GM12892 (cell line): Measurements from ENCODE around the gene ADAM11.

Source experiments
- POLR2A ChIP-seq: IDR thresholded peaks from 2 replicates; pipeline ENCODE4 v1.6.1; 2011; ENCODE audit warnings: low read depth, low read length, control low read depth
- TAF1 ChIP-seq: IDR thresholded peaks from 2 replicates; pipeline ENCODE4 v1.6.1; 2011; ENCODE audit warnings: low read depth, mild to moderate bottlenecking, control low read depth, low read length, borderline replicate concordance

- no peak for TF ChIP-seq TAF1
- no peak for TF ChIP-seq POLR2A
These were observed 45.7 kb downstream of the ADAM11 start for GRCh38 chr17:44804302-44805089.
